Glomerular endothelial cell (primary cell): ENCODE data around the gene MAPK8IP3. TPM values are rescaled to one million over a fixed set of nuclear protein-coding genes. Genes with fewer than 3 reads are reported as not detected.

Experiments
- DNase-seq: peaks from one replicate; pipeline ENCODE4 v3.0.0-alpha.2; 2011; ENCODE audit warnings: low read depth, low spot score; ENCODE audit errors: extremely low read depth
- total RNA-seq: library from RNA; depleted of rRNA; stranded (reverse); fragments of >200 nt; gene quantifications from 2 replicates; pipeline ENCODE4 v1.2.3, GENCODE V29; 2015

Gene MAPK8IP3
- total RNA-seq, 1 donor from 2014 or later, result 75.6 TPM

- DNase-seq, result no peak
These were observed 65.9 kb downstream of the MAPK8IP3 start for GRCh38 chr16:1771864-1772361.

GRCh38 chr16:1772362-1772907 lies 66.4 kb downstream of the MAPK8IP3 start, which contains the start of gene EME2:
Gene EME2, plus strand, starts transcription at chr16:1772810. Its CDS starts 418 bp downstream, at chr16:1773228.
- DNase-seq, result no peak

GRCh38 chr16:1772908-1773702 lies 67.1 kb downstream of the MAPK8IP3 start, which contains the start of gene MRPS34:
Gene MRPS34, minus strand, starts transcription at chr16:1773134. Its CDS starts 15 bp downstream, at chr16:1773119.
- DNase-seq, result no peak

- no peak for DNase-seq
These were observed 67.9 kb downstream of the MAPK8IP3 start for GRCh38 chr16:1773703-1774447.

- DNase-seq, result no peak
These were observed 68.4 kb downstream of the MAPK8IP3 start for GRCh38 chr16:1774448-1774780.

GRCh38 chr16:1775006-1775845 lies 69.2 kb downstream of the MAPK8IP3 start:
- DNase-seq, result no peak

- no peak for DNase-seq
These were observed 70.1 kb downstream of the MAPK8IP3 start for GRCh38 chr16:1775846-1776671.

- no peak for DNase-seq
These were observed 70.6 kb downstream of the MAPK8IP3 start for GRCh38 chr16:1776672-1776955.

- no peak for DNase-seq
These were observed 71.0 kb downstream of the MAPK8IP3 start for GRCh38 chr16:1776991-1777374.

GRCh38 chr16:1777375-1778199 lies 71.6 kb downstream of the MAPK8IP3 start:
- no peak for DNase-seq

- DNase-seq, result no peak
These were observed 72.5 kb downstream of the MAPK8IP3 start for GRCh38 chr16:1778200-1779179.

GRCh38 chr16:1779234-1779701 lies 73.3 kb downstream of the MAPK8IP3 start:
- DNase-seq, result no peak

- DNase-seq, result no peak
These were observed 74.0 kb downstream of the MAPK8IP3 start for GRCh38 chr16:1779741-1780676.

- no peak for DNase-seq
These were observed 74.7 kb downstream of the MAPK8IP3 start for GRCh38 chr16:1780677-1781072.

GRCh38 chr16:1781254-1781653 lies 75.3 kb downstream of the MAPK8IP3 start:
- no peak for DNase-seq

- DNase-seq, result no peak
These were observed 75.9 kb downstream of the MAPK8IP3 start for GRCh38 chr16:1781758-1782407.
